Activated B cell treated with CpG ODN at 0.5 μM for 24 hours (primary cell): Measurements from ENCODE around the gene COL23A1. TPM values are rescaled to one million over a fixed set of nuclear protein-coding genes. Genes with fewer than 3 reads are reported as not detected.

Source experiments
- ATAC-seq: fragments of 200-7000 bp; cut with Tn5 transposase; one replicate; pipeline ENCODE4 v1.10.0; 2021; ENCODE audit warnings: low read depth, mild to moderate bottlenecking, moderate library complexity
- CTCF ChIA-PET: fragments of 350-600 bp; sonication (Branson Sonifier 250); formaldehyde crosslinking; loops from one replicate; lab custom pipeline; 2021; ENCODE audit warnings: antibody characterized with exemption; lab: Charles Lee
- POLR2A ChIA-PET: fragments of 350-600 bp; sonication (Branson Sonifier 250); formaldehyde crosslinking; loops from one replicate; lab custom pipeline; 2021; ENCODE audit warnings: antibody characterized with exemption; lab: Charles Lee
- DNase-seq: peaks from one replicate; pipeline ENCODE4 v3.0.0; 2022
- H3K27ac Mint-ChIP-seq: one replicate; pipeline ENCODE4 v1.8.0; 2020; ENCODE audit warnings: mixed read lengths
- H3K27me3 Mint-ChIP-seq: one replicate; pipeline ENCODE4 v1.8.0; 2021; ENCODE audit warnings: mixed read lengths
- H3K36me3 Mint-ChIP-seq: one replicate; pipeline ENCODE4 v1.8.0; 2021; ENCODE audit warnings: low read depth, mixed read lengths
- H3K4me1 Mint-ChIP-seq: one replicate; pipeline ENCODE4 v1.8.0; 2021; ENCODE audit warnings: mixed read lengths
- H3K4me3 Mint-ChIP-seq: one replicate; pipeline ENCODE4 v1.8.0; 2020; ENCODE audit warnings: mild to moderate bottlenecking, mixed read lengths
- H3K9me3 Mint-ChIP-seq: one replicate; pipeline ENCODE4 v1.8.0; 2020; ENCODE audit warnings: mixed read lengths
- CTCF ChIP-seq: fragments of 200-600 bp; IDR thresholded peaks from one replicate; pipeline ENCODE4 v1.8.0; 2022; ENCODE audit warnings: antibody characterized with exemption, mild to moderate bottlenecking
- intact Hi-C: fragments of 100-400 bp; cut with micrococcal nuclease; formaldehyde crosslinking; loops from one replicate; pipeline ENCODE4 v1.15.1; 2024
- total RNA-seq: library from RNA; stranded (reverse); gene quantifications from 2 replicates; pipeline ENCODE4 v1.2.3, GENCODE V29; 2022

Gene COL23A1
- total RNA-seq, 1 donor from 2014 or later, result not detected

GRCh38 chr5:178583279-178583678 is 6.9 kb downstream of the COL23A1 start:
- ChIA-PET POLR2A (no interaction called here), CTCF (no interaction called here)
- Mint-ChIP-seq H3K4me3 (no peak overlapping the region), H3K27ac (no peak overlapping the region), H3K4me1 (no peaks in the 10 kb centered on the region), H3K9me3 (no peaks in the 10 kb centered on the region), H3K27me3 (peaks cover 27% of the 10 kb centered on the region), H3K36me3 (no peaks in the 10 kb centered on the region)
- DNase-seq, result no peak
- TF ChIP-seq CTCF, result no peak
- ATAC-seq, result no peak
- intact Hi-C loops, result no loop called here

- ChIA-PET CTCF (no interaction called here), POLR2A (interaction anchor here (0.6 kb wide), 1 partner anchor 978 kb away, joined by 7 read pairs; no protein-coding TSS in a partner anchor)
- Mint-ChIP-seq H3K9me3 (no peaks in the 10 kb centered on the region), H3K27me3 (peaks cover 24% of the 10 kb centered on the region), H3K36me3 (no peaks in the 10 kb centered on the region), H3K4me1 (no peaks in the 10 kb centered on the region), H3K27ac (no peak overlapping the region), H3K4me3 (no peak overlapping the region)
- intact Hi-C loops, result no loop called here
- TF ChIP-seq CTCF, result no peak
- ATAC-seq (no peak), DNase-seq (no peak)
Measured at GRCh38 chr5:178582291-178582690, 7.9 kb downstream of the COL23A1 start.

GRCh38 chr5:178581621-178582020 is 8.6 kb downstream of the COL23A1 start:
- DNase-seq (no peak), ATAC-seq (no peak)
- no peaks in the 10 kb centered on the region for H3K9me3 Mint-ChIP-seq
- CTCF ChIA-PET, result no interaction called here
- H3K27me3 Mint-ChIP-seq, result peaks cover 23% of the 10 kb centered on the region
- no peak overlapping the region for H3K4me3 Mint-ChIP-seq
- no peaks in the 10 kb centered on the region for H3K36me3 Mint-ChIP-seq
- no peak overlapping the region for H3K27ac Mint-ChIP-seq
- no peak for TF ChIP-seq CTCF
- POLR2A ChIA-PET, result no interaction called here
- intact Hi-C loops, result no loop called here
- H3K4me1 Mint-ChIP-seq, result no peaks in the 10 kb centered on the region

DNA sequence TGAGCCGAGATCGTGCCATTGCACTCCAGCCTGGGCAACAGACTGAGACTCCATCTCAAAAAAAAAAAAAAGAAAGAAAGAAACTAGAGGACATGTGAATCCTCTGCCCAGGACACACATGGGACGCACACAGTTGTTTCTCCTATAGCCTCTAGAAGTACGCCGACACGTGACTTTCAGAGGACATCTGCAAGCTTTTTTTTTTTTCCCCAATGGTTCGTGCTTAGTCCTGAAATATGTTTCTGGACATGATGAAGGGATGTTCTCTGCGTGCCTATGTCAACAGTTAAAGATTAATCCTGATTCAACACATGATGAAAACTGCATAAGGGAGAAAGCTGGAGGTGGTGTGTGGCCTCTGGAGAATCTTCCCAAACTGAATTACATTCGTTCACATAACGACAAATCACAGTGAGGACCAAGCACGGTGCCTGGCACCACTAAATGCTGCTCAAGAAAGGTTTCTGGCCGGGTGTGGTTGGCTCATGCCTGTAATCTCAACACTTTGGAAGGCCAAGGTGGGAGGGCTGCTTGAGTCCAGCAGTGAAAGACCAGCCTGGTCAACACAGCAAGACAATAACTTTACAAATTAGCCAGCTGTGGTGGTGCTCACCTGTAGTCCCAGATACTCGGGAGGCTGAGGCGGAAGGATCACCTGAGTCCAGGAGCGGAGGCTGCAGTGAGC is 9.8 kb downstream of the COL23A1 start:
- no peaks in the 10 kb centered on the region for H3K36me3 Mint-ChIP-seq
- H3K4me1 Mint-ChIP-seq, result no peaks in the 10 kb centered on the region
- no peak for DNase-seq
- intact Hi-C loops, result no loop called here
- H3K27me3 Mint-ChIP-seq, result peaks cover 23% of the 10 kb centered on the region
- H3K4me3 Mint-ChIP-seq, result no peak overlapping the region
- POLR2A ChIA-PET, result interaction anchor here (0.7 kb wide), 1 partner anchor 317 kb away, joined by 6 read pairs; no protein-coding TSS in a partner anchor
- CTCF ChIA-PET, result no interaction called here
- no peaks in the 10 kb centered on the region for H3K9me3 Mint-ChIP-seq
- no peak overlapping the region for H3K27ac Mint-ChIP-seq
- no peak for ATAC-seq
- TF ChIP-seq CTCF, result no peak

- Mint-ChIP-seq H3K36me3 (peaks cover under 1% of the 10 kb centered on the region), H3K4me3 (no peak overlapping the region), H3K27me3 (peaks cover 35% of the 10 kb centered on the region), H3K4me1 (no peaks in the 10 kb centered on the region), H3K27ac (no peak overlapping the region), H3K9me3 (peaks cover under 1% of the 10 kb centered on the region)
- intact Hi-C loops, result no loop called here
- no peak for ATAC-seq
- TF ChIP-seq CTCF, result no peak
- CTCF ChIA-PET, result no interaction called here
- no peak for DNase-seq
- POLR2A ChIA-PET, result no interaction called here
Measured at GRCh38 chr5:178577944-178578343, 12.2 kb downstream of the COL23A1 start.
